Gastrocnemius medialis (tissue), 4 donors: ENCODE results near the gene TAGLN2.

Source experiments
- CTCF ChIP-seq, 5 experiments: fragments of 450-650 bp in 3 of 5; fragments of 200-600 bp in 2 of 5; sonication (generic) in 2 of 5; IDR thresholded peaks in 4 of 5; conservative IDR thresholded peaks in 1 of 5; 1 replicate in 4 of 5; 2 replicates in 1 of 5; pipeline ENCODE4 v1.5.1; 2016 to 2019; ENCODE audit warnings: antibody characterized with exemption in 5 of 5, mild to moderate bottlenecking in 3 of 5, moderate library complexity in 3 of 5
- POLR2A ChIP-seq, 2 donors: fragments of 450-650 bp; IDR thresholded peaks; one replicate each; pipeline ENCODE4 v1.6.1; 2017; ENCODE audit warnings: antibody characterized with exemption in 2 of 2, mild to moderate bottlenecking in 2 of 2, moderate library complexity in 2 of 2

DNA sequence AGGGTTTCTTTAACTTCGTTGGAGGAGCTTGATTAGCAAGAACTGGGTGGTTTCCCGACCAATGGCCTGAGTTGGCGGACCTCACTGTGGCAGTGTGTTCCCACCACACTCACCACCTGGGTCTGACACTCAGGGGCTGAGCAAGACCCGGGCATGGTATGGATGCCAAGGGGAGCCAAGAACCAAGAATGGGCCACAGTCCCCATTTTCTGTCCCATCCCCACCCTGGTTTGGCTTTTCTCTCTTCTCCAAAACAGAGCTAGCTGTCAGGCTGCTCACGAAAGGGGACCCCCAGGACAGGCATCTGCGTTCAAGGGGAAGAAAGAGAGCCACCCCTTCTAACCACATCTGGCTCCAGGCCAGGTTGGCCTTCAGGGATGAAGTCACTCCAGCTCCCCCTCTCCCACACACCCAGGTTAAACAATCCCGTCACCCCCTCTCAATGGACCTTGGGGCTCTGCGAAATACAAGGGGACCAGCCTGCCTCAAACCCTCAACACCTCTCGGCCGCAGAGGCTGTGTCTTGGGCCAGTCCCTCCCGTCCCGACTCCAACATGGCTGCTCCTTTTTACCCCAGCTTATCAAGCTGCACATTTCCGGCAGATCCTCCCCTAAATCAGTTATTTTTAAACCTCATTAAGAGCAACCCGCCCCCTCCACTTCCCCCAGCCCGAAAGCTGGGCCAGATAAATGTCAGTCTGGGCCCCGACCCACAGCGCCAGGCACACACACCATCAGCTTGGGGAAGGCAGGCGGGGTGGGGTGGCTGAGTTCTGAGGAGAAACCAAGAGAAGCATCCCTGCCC is 3.4 kb downstream of the TAGLN2 start:
- no peak for TF ChIP-seq CTCF (IDR thresholded peaks at IDR 0.05 in 4 of 5, conservative IDR thresholded peaks at IDR 0.05 in 1 of 5)
- no peak for TF ChIP-seq POLR2A (IDR thresholded peaks at IDR 0.05)
